Glomerular endothelial cell (primary cell): ENCODE data around the gene PTGER2. TPM values are rescaled to one million over a fixed set of nuclear protein-coding genes. Genes with fewer than 3 reads are reported as not detected.

Source experiments
- DNase-seq: peaks from one replicate; pipeline ENCODE4 v3.0.0-alpha.2; 2011; ENCODE audit warnings: low read depth, low spot score; ENCODE audit errors: extremely low read depth
- total RNA-seq: library from RNA; depleted of rRNA; stranded (reverse); fragments of >200 nt; gene quantifications from 2 replicates; pipeline ENCODE4 v1.2.3, GENCODE V29; 2015

Gene PTGER2
- total RNA-seq, 1 donor from 2014 or later = 1.9 TPM

- DNase-seq = no peak
These were observed 51.0 kb downstream of the PTGER2 start for GRCh38 chr14:52365071-52365470.

DNA sequence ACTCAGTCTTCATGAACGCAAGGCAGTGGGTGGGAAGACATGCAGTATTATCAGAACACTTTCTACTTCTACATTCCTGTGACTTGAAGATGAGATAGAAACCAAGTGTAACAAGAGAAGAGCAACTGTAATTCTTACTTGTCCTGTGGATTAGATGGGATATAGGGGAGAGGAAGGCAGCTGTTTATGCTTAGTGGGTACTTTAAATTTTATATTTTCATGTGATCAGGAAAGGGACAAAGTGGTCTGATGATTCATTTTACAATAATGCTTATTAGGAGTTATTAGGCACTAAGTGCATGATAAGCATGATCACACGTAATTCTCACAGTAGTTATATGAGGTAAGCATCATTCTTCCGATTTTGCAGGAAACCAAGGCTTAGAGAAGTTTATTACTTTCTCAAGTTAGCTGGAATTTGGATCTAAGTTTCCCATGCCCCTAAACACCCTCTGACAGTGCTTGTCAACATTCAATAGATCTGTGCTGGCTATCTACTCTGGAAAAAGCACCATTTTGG is 52.7 kb downstream of the PTGER2 start:
- DNase-seq = no peak

DNA sequence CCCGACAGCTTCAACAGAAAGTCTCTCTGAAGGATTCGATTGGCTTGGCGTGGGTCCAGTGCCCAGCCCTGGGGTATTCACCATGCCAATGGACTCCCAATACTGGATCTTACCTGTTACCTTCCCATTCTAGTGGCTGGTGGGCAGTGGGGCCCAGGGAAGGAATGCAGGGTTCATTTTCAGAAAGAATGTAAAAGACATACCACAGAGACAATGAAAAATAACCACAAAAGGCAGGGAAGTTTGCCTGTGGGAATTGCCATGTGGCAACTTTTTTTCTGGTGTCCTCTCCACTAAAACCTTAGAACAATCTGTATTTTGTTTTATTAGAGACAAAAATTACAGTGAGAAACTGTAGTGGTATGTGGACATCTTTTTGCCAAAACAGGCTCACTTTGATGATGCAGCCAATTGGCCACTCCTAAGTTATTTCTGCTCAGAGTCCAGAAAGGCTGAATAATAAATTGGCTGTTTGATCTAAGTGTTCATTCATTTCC is 55.2 kb downstream of the PTGER2 start:
- no peak for DNase-seq

- no peak for DNase-seq
These were observed 56.4 kb downstream of the PTGER2 start for GRCh38 chr14:52370406-52370935.

DNA sequence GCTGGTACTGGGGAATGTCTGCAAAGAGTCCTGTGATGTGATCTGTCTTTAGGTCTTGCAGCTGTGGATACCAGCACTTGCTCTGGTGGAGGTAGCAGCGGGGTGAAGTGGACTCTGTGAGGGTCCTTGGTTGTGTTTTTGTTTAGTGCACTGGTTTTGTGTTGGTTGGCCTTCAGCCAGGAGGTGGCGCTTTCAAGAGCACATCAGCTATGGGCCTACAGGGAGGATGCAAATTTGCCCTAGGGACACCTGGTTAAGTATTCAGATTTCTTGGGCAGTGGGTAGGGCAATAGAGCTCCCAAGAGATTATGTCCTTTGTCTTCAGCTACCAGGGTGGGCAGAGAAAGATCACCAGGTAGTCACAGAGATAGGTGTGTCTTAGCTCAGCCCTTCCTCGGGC is 63.8 kb downstream of the PTGER2 start:
- DNase-seq = no peak

Other genes starting within 250 kb of the PTGER2 start
- 45.3 and 189 TPM in 2 replicates for gene NID2, start 245.3 kb upstream of the PTGER2 start, total RNA-seq
- 1.4 TPM in 1 of 2 replicates, not detected in the other for gene PTGDR, start 46.6 kb upstream of the PTGER2 start, total RNA-seq
- 2.4 and 4.7 TPM in 2 replicates for gene TXNDC16, start 238.2 kb downstream of the PTGER2 start, total RNA-seq
- gene GPR137C, start 238.5 kb downstream of the PTGER2 start, total RNA-seq = 0.63 and 2.1 TPM in 2 replicates